ENCODE measurements around the gene SLC16A12. TPM values are rescaled to one million over a fixed set of nuclear protein-coding genes. Genes with fewer than 3 reads are reported as not detected.
A peak's percentile ranks its signal among the peaks of the same experiment; 100 is the strongest.

The SLC16A12 gene
- 0.58 and 1.6 TPM in 2 replicates for total RNA-seq

GRCh38 chr10:89535171-89536012, at the start of gene SLC16A12:
Gene SLC16A12 (minus strand): TSS chr10:89535594. CDS start chr10:89462578, 73,016 bp downstream.
- DNase-seq (ENCODE audit: extremely low read depth, low read depth, low spot score) = no peak

GRCh38 chr10:89582022-89582421, 46.6 kb upstream of the SLC16A12 start:
- DNase-seq (ENCODE audit: extremely low read depth, low read depth, low spot score) = no peak

GRCh38 chr10:89580243-89580642, 44.8 kb upstream of the SLC16A12 start:
- DNase-seq (ENCODE audit: extremely low read depth, low read depth, low spot score) = no peak

GRCh38 chr10:89576696-89577095, 41.3 kb upstream of the SLC16A12 start:
- no peak for DNase-seq (ENCODE audit: extremely low read depth, low read depth, low spot score)

- DNase-seq (ENCODE audit: extremely low read depth, low read depth, low spot score) = no peak
Measured at GRCh38 chr10:89576022-89576421, 40.6 kb upstream of the SLC16A12 start.

GRCh38 chr10:89575031-89575430, 39.6 kb upstream of the SLC16A12 start:
- DNase-seq (ENCODE audit: extremely low read depth, low read depth, low spot score) = no peak

- no peak for DNase-seq (ENCODE audit: extremely low read depth, low read depth, low spot score)
Measured at GRCh38 chr10:89574368-89574767, 39.0 kb upstream of the SLC16A12 start.

- DNase-seq (ENCODE audit: extremely low read depth, low read depth, low spot score) = no peak
Measured at GRCh38 chr10:89567576-89568245, 32.3 kb upstream of the SLC16A12 start.

GRCh38 chr10:89566992-89567391, 31.6 kb upstream of the SLC16A12 start:
- no peak for DNase-seq (ENCODE audit: extremely low read depth, low read depth, low spot score)

- DNase-seq (ENCODE audit: extremely low read depth, low read depth, low spot score) = no peak
Measured at GRCh38 chr10:89566095-89566950, 30.9 kb upstream of the SLC16A12 start.

GRCh38 chr10:89565180-89565579, 29.8 kb upstream of the SLC16A12 start:
- DNase-seq (ENCODE audit: extremely low read depth, low read depth, low spot score) = no peak

- DNase-seq (ENCODE audit: extremely low read depth, low read depth, low spot score) = peak; percentile 18
Measured at GRCh38 chr10:89563861-89564478, 28.6 kb upstream of the SLC16A12 start.

- DNase-seq (ENCODE audit: extremely low read depth, low read depth, low spot score) = no peak
Measured at GRCh38 chr10:89563311-89563710, 27.9 kb upstream of the SLC16A12 start.

GRCh38 chr10:89556600-89556999, 21.2 kb upstream of the SLC16A12 start:
- no peak for DNase-seq (ENCODE audit: extremely low read depth, low read depth, low spot score)

GRCh38 chr10:89555688-89556445, 20.5 kb upstream of the SLC16A12 start:
- no peak for DNase-seq (ENCODE audit: extremely low read depth, low read depth, low spot score)

GRCh38 chr10:89554433-89554832, 19.0 kb upstream of the SLC16A12 start:
- DNase-seq (ENCODE audit: extremely low read depth, low read depth, low spot score) = no peak

- peak; percentile 71 for DNase-seq (ENCODE audit: extremely low read depth, low read depth, low spot score)
Measured at GRCh38 chr10:89553064-89553734, 17.8 kb upstream of the SLC16A12 start.

- DNase-seq (ENCODE audit: extremely low read depth, low read depth, low spot score) = no peak
Measured at GRCh38 chr10:89552213-89552612, 16.8 kb upstream of the SLC16A12 start.

GRCh38 chr10:89550509-89550908, 15.1 kb upstream of the SLC16A12 start:
- no peak for DNase-seq (ENCODE audit: extremely low read depth, low read depth, low spot score)

Data from glomerular endothelial cell (primary cell).